B cell (primary cell): Measurements from ENCODE around the gene TNFRSF12A. TPM values are rescaled to one million over a fixed set of nuclear protein-coding genes. Genes with fewer than 3 reads are reported as not detected.

Experiments used
- ATAC-seq: fragments of 200-7000 bp; cut with Tn5 transposase; one replicate; pipeline ENCODE4 v1.10.0; 2021; ENCODE audit warnings: low read depth, mild to moderate bottlenecking, moderate number of reproducible peaks, moderate library complexity
- CTCF ChIA-PET: fragments of 350-600 bp; sonication (Branson Sonifier 250); formaldehyde crosslinking; loops from one replicate; lab custom pipeline; 2021; ENCODE audit warnings: antibody characterized with exemption, inconsistent platforms; lab: Charles Lee
- POLR2A ChIA-PET: fragments of 350-600 bp; sonication (Branson Sonifier 250); formaldehyde crosslinking; loops from one replicate; lab custom pipeline; 2021; ENCODE audit warnings: antibody characterized with exemption; lab: Charles Lee
- DNase-seq: peaks from one replicate; pipeline ENCODE4 v3.0.0; 2013
- H2AFZ ChIP-seq: 2 replicates; pipeline ENCODE4 v1.6.1; 2012; ENCODE audit warnings: mild to moderate bottlenecking, low read depth, low read length; ENCODE audit not compliant: insufficient read depth, poor library complexity, severe bottlenecking
- H3K27ac ChIP-seq, 2 donors: 1 replicate in 1 of 2; 2 replicates in 1 of 2; pipeline ENCODE4 v1.5.1; 2012 to 2013; ENCODE audit warnings: low read length in 2 of 2, mild to moderate bottlenecking in 2 of 2, moderate library complexity in 1 of 2
- H3K27me3 ChIP-seq, 4 experiments: fragments of 200-600 bp in 1 of 4; sonication (generic) in 1 of 4; replicated peaks in 1 of 4; 1 replicate in 2 of 4; 2 replicates in 2 of 4; pipeline versions ENCODE4 v1.6.1 to v1.7.0; 2013 to 2016; ENCODE audit warnings: low read length in 3 of 4, mild to moderate bottlenecking in 2 of 4, mixed read lengths in 1 of 4, moderate library complexity in 1 of 4; ENCODE audit not compliant: insufficient read depth in 4 of 4, control insufficient read depth in 3 of 4; ENCODE audit errors: control extremely low read depth in 1 of 4
- H3K36me3 ChIP-seq, 2 experiments: replicated peaks in 1 of 2; 1 replicate in 1 of 2; 2 replicates in 1 of 2; pipeline versions ENCODE4 v1.6.1 to v1.7.1; 2013; ENCODE audit warnings: low read length in 1 of 2; ENCODE audit not compliant: insufficient read depth in 2 of 2, control insufficient read depth in 1 of 2; ENCODE audit errors: control extremely low read depth in 1 of 2, extremely low read depth in 1 of 2
- H3K4me1 ChIP-seq, 2 donors: fragments of 200-600 bp in 1 of 2; sonication (generic) in 1 of 2; 1 replicate in 1 of 2; 2 replicates in 1 of 2; pipeline versions ENCODE4 v1.5.1 to v1.6.1; 2013 to 2017; ENCODE audit warnings: low read length in 2 of 2; ENCODE audit not compliant: control insufficient read depth in 2 of 2, insufficient read depth in 2 of 2
- H3K4me2 ChIP-seq: replicated peaks from 2 replicates; pipeline ENCODE3; 2012; ENCODE audit warnings: mild to moderate bottlenecking, low read depth, low read length; ENCODE audit not compliant: poor library complexity, severe bottlenecking
- H3K4me3 ChIP-seq, 5 experiments: fragments of 200-600 bp in 1 of 5; sonication (generic) in 1 of 5; 1 replicate in 3 of 5; 2 replicates in 2 of 5; pipeline versions ENCODE4 v1.5.1 to v1.7.0; 2011 to 2016; ENCODE audit warnings: low read length in 4 of 5, mild to moderate bottlenecking in 4 of 5, low read depth in 2 of 5, control low read depth in 1 of 5, moderate library complexity in 1 of 5; ENCODE audit not compliant: insufficient read depth in 1 of 5; ENCODE audit errors: control extremely low read depth in 1 of 5, extremely low read depth in 1 of 5
- H3K79me2 ChIP-seq: fragments of 200-600 bp; sonication (generic); one replicate; pipeline ENCODE4 v1.6.0; 2016; ENCODE audit warnings: low read length; ENCODE audit not compliant: control insufficient read depth, insufficient read depth
- H3K9ac ChIP-seq: fragments of 200-600 bp; sonication (generic); 2 replicates; pipeline ENCODE4 v1.6.1; 2017; ENCODE audit warnings: mild to moderate bottlenecking, low read length, moderate library complexity
- H3K9me3 ChIP-seq, 3 donors: one replicate each; pipeline versions ENCODE4 v1.6.1 to v1.7.1; 2013; ENCODE audit warnings: low read length in 2 of 3; ENCODE audit not compliant: control insufficient read depth in 2 of 3, insufficient read depth in 1 of 3; ENCODE audit errors: control extremely low read depth in 1 of 3
- H4K20me1 ChIP-seq: 2 replicates; pipeline ENCODE4 v1.6.0; 2012; ENCODE audit warnings: mild to moderate bottlenecking, low read length; ENCODE audit not compliant: insufficient read depth, control insufficient read depth, poor library complexity, severe bottlenecking
- H3K27ac Mint-ChIP-seq: one replicate; pipeline ENCODE4 v1.8.0; 2021; ENCODE audit warnings: mixed read lengths
- H3K27me3 Mint-ChIP-seq: one replicate; pipeline ENCODE4 v1.8.0; 2021; ENCODE audit warnings: mixed read lengths
- H3K4me1 Mint-ChIP-seq: one replicate; pipeline ENCODE4 v1.8.0; 2021; ENCODE audit warnings: mixed read lengths
- H3K4me3 Mint-ChIP-seq: one replicate; pipeline ENCODE4 v1.8.0; 2021; ENCODE audit warnings: mixed read lengths
- H3K9me3 Mint-ChIP-seq: one replicate; pipeline ENCODE4 v1.8.0; 2022; ENCODE audit warnings: mixed read lengths; ENCODE audit not compliant: insufficient read depth
- CTCF ChIP-seq: fragments of 200-600 bp; IDR thresholded peaks from one replicate; pipeline ENCODE4 v1.8.0; 2022; ENCODE audit warnings: antibody characterized with exemption, mild to moderate bottlenecking
- EZH2 ChIP-seq: IDR thresholded peaks from 2 replicates; pipeline ENCODE4 v1.6.1; 2012; ENCODE audit warnings: borderline replicate concordance, low read depth, mild to moderate bottlenecking, moderate library complexity, low read length; ENCODE audit not compliant: insufficient read depth, poor library complexity, severe bottlenecking
- WGBS: methylation state at CpG from one replicate; pipeline ENCODE4 v1.1.5; 2013; ENCODE audit warnings: missing lambda C conversion rate; ENCODE audit not compliant: insufficient coverage; 5-methylcytosine and 5-hydroxymethylcytosine counted together
- intact Hi-C: fragments of 100-400 bp; cut with micrococcal nuclease; formaldehyde crosslinking; loops from one replicate; pipeline ENCODE4 v1.10.0; 2022
- polyA plus RNA-seq: library from polyadenylated mRNA; depleted of rRNA; stranded (reverse); fragments of >200 nt; gene quantifications from 2 replicates; pipeline ENCODE4 v1.2.3, GENCODE V29; 2012
- total RNA-seq, 2 donors: library from RNA; stranded (reverse); fragments of 120-200 nt in 1 of 2; gene quantifications; 1 replicate in 1 of 2; 2 replicates in 1 of 2; pipeline versions ENCODE4 v1.2.3 to v1.2.4, GENCODE V29; 2013 to 2022

Gene TNFRSF12A
- total and polyA plus RNA-seq, 2 donors (not counting 1 experiment from before 2014, with no cell fraction given) = 0.61 to 1.3 TPM

DNA sequence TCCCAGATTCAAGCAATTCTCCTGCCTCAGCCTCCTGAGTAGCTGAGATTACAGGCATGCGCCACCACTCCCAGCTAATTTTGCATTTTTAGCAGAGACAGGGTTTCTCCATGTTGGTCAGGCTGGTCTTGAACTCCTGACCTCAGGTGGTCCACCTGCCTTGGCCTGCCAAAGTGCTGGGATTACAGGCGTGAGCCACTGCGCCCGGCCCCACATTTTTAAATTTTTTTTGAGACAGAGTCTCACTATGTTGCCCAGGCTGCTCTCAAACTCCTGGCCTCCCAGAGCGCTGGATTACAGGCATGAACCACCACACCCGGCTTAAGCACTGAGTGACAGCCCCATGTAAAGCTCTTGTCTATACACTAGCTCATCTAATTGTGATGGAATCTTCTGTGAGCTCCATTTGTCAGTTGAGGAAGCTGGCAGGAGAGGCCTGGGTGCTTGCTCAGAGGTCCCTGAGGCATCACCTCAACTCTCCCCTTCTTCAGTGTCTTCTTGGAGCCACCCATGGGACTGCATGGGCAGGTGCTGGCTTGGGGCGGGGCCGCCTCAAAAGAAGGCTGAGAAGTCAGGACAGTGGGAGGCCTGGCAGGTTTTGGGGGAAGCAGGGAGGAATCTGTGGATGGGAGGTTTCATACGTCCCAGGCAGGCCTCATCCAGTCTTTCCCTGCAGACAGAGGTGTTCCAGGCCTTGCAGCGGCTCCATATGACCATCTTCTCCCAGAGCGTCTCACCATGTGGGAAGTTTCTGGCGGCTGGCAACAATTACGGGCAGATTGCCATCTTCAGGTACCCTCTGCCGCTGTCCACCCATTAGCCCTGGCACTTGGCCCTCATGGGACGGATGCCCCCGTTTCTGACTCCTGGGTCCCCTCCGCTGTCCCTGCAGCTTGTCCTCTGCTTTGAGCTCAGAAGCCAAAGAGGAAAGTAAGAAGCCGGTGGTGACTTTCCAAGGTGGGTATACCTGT lies 5.1 kb downstream of the TNFRSF12A start:
- no peak for TF ChIP-seq CTCF
- TF ChIP-seq EZH2 = no peak
- H3K4me3 Mint-ChIP-seq = no peak overlapping the region
- Histone ChIP-seq H4K20me1 (peaks cover 34% of the 10 kb centered on the region), H3K36me3 (peaks cover 0 to 18% of the 10 kb centered on the region in 2 experiments), H2AFZ (no peak overlapping the region), H3K4me3 (no peak overlapping the region), H3K9me3 (peaks cover 0 to 6% (median 0%) of the 10 kb centered on the region in 3 donors), H3K4me1 (peaks cover 55 to 65% of the 10 kb centered on the region in 2 donors), H3K27me3 (peaks cover 0 to 19% (median 10%) of the 10 kb centered on the region in 4 experiments), H3K4me2 (no peak overlapping the region), H3K79me2 (peaks cover 15% of the 10 kb centered on the region), H3K9ac (no peak overlapping the region), H3K27ac (no peak overlapping the region)
- H3K4me1 Mint-ChIP-seq = peaks cover 52% of the 10 kb centered on the region
- peaks cover 13% of the 10 kb centered on the region for H3K27me3 Mint-ChIP-seq
- ATAC-seq (no peak), DNase-seq (no peak)
- WGBS = 98% methylated on average over 17 of the region's 18 CpGs
- ChIA-PET POLR2A (interaction anchor here (0.5 to 0.8 kb wide), 4 partner anchors 34 to 594 kb away, joined by 3 to 6 read pairs (median 4); partner anchors contain the start of gene IL32), CTCF (interaction anchor here (0.9 to 6.9 kb wide), 7 partner anchors 8 to 128 kb away, joined by 3 to 213 read pairs (median 8); no protein-coding TSS in a partner anchor)
- intact Hi-C loops = loop anchor here (10.0 kb wide), 2 partner anchors 259 to 1721 kb away; partner anchors contain the start of genes UBE2I and ZNF263
- no peak overlapping the region for H3K27ac Mint-ChIP-seq
- H3K9me3 Mint-ChIP-seq = no peaks in the 10 kb centered on the region
